K562 (cell line): ENCODE measurements around the gene TMC5. TPM values are rescaled to one million over a fixed set of nuclear protein-coding genes. Genes with fewer than 3 reads are reported as not detected.
A peak's percentile ranks its signal among the peaks of the same experiment; 100 is the strongest.

Experiments
- ATF1 ChIP-seq, 2 experiments: fragments of 450-650 bp in 1 of 2; IDR thresholded peaks; 2 replicates each; pipeline ENCODE4 v1.6.1; 2016; ENCODE audit warnings: missing compliant biosample characterization in 1 of 2, missing genetic modification characterization in 1 of 2
- BRCA1 ChIP-seq, 2 experiments: fragments of 450-650 bp in 1 of 2; sonication (generic) in 1 of 2; formaldehyde crosslinking in 1 of 2; IDR thresholded peaks; 2 replicates each; pipeline versions ENCODE4 v1.5.0 to v1.6.1; 2017 to 2020; ENCODE audit warnings: mild to moderate bottlenecking in 1 of 2, missing genetic modification reagents in 1 of 2
- CTCF ChIP-seq, 3 experiments: IDR thresholded peaks in 2 of 3; conservative IDR thresholded peaks in 1 of 3; 2 replicates each; pipeline ENCODE4 v1.5.1; 2011 to 2012; ENCODE audit warnings: low read length in 3 of 3, mild to moderate bottlenecking in 3 of 3, control low read depth in 2 of 3, improper control_type of control experiment in 1 of 3, inconsistent platforms in 1 of 3, low read depth in 1 of 3, mixed read lengths in 1 of 3, moderate library complexity in 1 of 3; ENCODE audit not compliant: insufficient read depth in 2 of 3
- ESRRB ChIP-seq: fragments of 250-450 bp; sonication (Bioruptor Pico); IDR thresholded peaks from 2 replicates; pipeline ENCODE4 v1.5.0; 2020; ENCODE audit warnings: mild to moderate bottlenecking, moderate library complexity, borderline replicate concordance
- FOXA1 ChIP-seq: fragments of 450-650 bp; IDR thresholded peaks from 2 replicates; pipeline ENCODE4 v1.6.1; 2016; ENCODE audit warnings: mild to moderate bottlenecking, borderline replicate concordance
- MED1 ChIP-seq: sonication (generic); formaldehyde crosslinking; IDR thresholded peaks from 2 replicates; pipeline ENCODE4 v1.8.1; 2023; ENCODE audit warnings: missing genetic modification reagents, borderline replicate concordance
- NCOA4 ChIP-seq: fragments of 450-650 bp; IDR thresholded peaks from 2 replicates; pipeline ENCODE4 v1.6.1; 2018; ENCODE audit warnings: mild to moderate bottlenecking; ENCODE audit not compliant: partially characterized antibody
- NFYB ChIP-seq: IDR thresholded peaks from 2 replicates; pipeline ENCODE4 v1.6.1; 2011; ENCODE audit warnings: mild to moderate bottlenecking, moderate library complexity; ENCODE audit not compliant: insufficient read length; ENCODE audit errors: extremely low read depth
- YY1 ChIP-seq, 3 experiments: IDR thresholded peaks; 2 replicates each; pipeline ENCODE4 v1.6.1; 2011; ENCODE audit warnings: low read length in 2 of 3, mild to moderate bottlenecking in 2 of 3, moderate library complexity in 2 of 3, borderline replicate concordance in 1 of 3, control low read depth in 1 of 3, low read depth in 1 of 3; ENCODE audit not compliant: insufficient read depth in 3 of 3, insufficient replicate concordance in 2 of 3, control insufficient read depth in 1 of 3, insufficient read length in 1 of 3; ENCODE audit errors: extremely low read depth in 1 of 3
- ZNF263 ChIP-seq: sonication (generic); formaldehyde crosslinking; IDR thresholded peaks from 2 replicates; pipeline ENCODE4 v1.8.0; 2022; ENCODE audit warnings: mild to moderate bottlenecking, missing genetic modification reagents, borderline replicate concordance
- ZNF644 ChIP-seq: fragments of 200-800 bp; sonication (Bioruptor generic); IDR thresholded peaks from 2 replicates; pipeline ENCODE4 v1.6.1; 2016; ENCODE audit warnings: low read depth, missing genetic modification characterization, missing compliant biosample characterization
- polyA plus RNA-seq, 8 experiments: library from polyadenylated mRNA; depleted of rRNA in 4 of 8; stranded (reverse) in 5 of 8; unstranded in 3 of 8; fragments of >200 nt; fragmentation: Nextera tagmentation in 2 of 8; fragmentation: Illumina TruSeq in 1 of 8; extraction: Ambion mirVana in 2 of 8; extraction: Trizol in 1 of 8; gene quantifications; 2 replicates each; pipeline versions ENCODE4 v1.2.1 to v1.2.3, GENCODE V29; 2011 to 2014; ENCODE audit warnings: inconsistent platforms in 1 of 8, missing spikeins in 1 of 8
- total RNA-seq, 7 experiments: library from RNA; depleted of rRNA in 6 of 7; stranded (reverse); fragments of >200 nt in 6 of 7; fragmentation: Illumina TruSeq in 2 of 7; extraction: Trizol in 2 of 7; gene quantifications; 2 replicates each; pipeline versions ENCODE4 v1.2.1 to v1.2.3, GENCODE V29; 2011 to 2021; ENCODE audit warnings: low replicate concordance in 1 of 7
- TF ChIP-seq, protein P1 (sequence below): sonication (generic); formaldehyde crosslinking; IDR thresholded peaks from 2 replicates; pipeline ENCODE4 v1.8.0; 2022; ENCODE audit warnings: missing genetic modification reagents, mild to moderate bottlenecking, borderline replicate concordance
- TF ChIP-seq, protein P2 (sequence below): sonication (generic); formaldehyde crosslinking; IDR thresholded peaks from 2 replicates; pipeline ENCODE4 v1.8.1; 2023; ENCODE audit warnings: mild to moderate bottlenecking, missing genetic modification reagents
- TF ChIP-seq, protein P3 (sequence below): fragments of 450-650 bp; formaldehyde crosslinking; IDR thresholded peaks from 2 replicates; pipeline ENCODE4 v1.4.0; 2022; ENCODE audit warnings: missing genetic modification characterization
- TF ChIP-seq, protein P4 (sequence below): fragments of 450-650 bp; formaldehyde crosslinking; IDR thresholded peaks from 2 replicates; pipeline ENCODE4 v1.4.0; 2020; ENCODE audit warnings: mild to moderate bottlenecking

The TMC5 gene
- total and polyA plus RNA-seq, 9 of the 15 experiments (the other 6 are each of a cell fraction or from before 2014, with no cell fraction given) = 0.83 to 2.6 (median 1.6) TPM

GRCh38 chr16:19521471-19522396 lies 104.1 kb downstream of the TMC5 start, which contains the start of gene GDE1 (continued):
- TF ChIP-seq ESRRB (CRISPR knock-in tag) = no peak
- TF ChIP-seq, protein P1, sequence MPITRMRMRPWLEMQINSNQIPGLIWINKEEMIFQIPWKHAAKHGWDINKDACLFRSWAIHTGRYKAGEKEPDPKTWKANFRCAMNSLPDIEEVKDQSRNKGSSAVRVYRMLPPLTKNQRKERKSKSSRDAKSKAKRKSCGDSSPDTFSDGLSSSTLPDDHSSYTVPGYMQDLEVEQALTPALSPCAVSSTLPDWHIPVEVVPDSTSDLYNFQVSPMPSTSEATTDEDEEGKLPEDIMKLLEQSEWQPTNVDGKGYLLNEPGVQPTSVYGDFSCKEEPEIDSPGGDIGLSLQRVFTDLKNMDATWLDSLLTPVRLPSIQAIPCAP (CRISPR knock-in tag) = no peak
- TF ChIP-seq MED1 (CRISPR knock-in tag) = no peak
- TF ChIP-seq NCOA4 = no peak
- TF ChIP-seq, protein P2, sequence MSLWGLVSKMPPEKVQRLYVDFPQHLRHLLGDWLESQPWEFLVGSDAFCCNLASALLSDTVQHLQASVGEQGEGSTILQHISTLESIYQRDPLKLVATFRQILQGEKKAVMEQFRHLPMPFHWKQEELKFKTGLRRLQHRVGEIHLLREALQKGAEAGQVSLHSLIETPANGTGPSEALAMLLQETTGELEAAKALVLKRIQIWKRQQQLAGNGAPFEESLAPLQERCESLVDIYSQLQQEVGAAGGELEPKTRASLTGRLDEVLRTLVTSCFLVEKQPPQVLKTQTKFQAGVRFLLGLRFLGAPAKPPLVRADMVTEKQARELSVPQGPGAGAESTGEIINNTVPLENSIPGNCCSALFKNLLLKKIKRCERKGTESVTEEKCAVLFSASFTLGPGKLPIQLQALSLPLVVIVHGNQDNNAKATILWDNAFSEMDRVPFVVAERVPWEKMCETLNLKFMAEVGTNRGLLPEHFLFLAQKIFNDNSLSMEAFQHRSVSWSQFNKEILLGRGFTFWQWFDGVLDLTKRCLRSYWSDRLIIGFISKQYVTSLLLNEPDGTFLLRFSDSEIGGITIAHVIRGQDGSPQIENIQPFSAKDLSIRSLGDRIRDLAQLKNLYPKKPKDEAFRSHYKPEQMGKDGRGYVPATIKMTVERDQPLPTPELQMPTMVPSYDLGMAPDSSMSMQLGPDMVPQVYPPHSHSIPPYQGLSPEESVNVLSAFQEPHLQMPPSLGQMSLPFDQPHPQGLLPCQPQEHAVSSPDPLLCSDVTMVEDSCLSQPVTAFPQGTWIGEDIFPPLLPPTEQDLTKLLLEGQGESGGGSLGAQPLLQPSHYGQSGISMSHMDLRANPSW (CRISPR knock-in tag) = no peak
- TF ChIP-seq, protein P3, sequence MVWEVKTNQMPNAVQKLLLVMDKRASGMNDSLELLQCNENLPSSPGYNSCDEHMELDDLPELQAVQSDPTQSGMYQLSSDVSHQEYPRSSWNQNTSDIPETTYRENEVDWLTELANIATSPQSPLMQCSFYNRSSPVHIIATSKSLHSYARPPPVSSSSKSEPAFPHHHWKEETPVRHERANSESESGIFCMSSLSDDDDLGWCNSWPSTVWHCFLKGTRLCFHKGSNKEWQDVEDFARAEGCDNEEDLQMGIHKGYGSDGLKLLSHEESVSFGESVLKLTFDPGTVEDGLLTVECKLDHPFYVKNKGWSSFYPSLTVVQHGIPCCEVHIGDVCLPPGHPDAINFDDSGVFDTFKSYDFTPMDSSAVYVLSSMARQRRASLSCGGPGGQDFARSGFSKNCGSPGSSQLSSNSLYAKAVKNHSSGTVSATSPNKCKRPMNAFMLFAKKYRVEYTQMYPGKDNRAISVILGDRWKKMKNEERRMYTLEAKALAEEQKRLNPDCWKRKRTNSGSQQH (CRISPR knock-in tag) = no peak
- TF ChIP-seq, protein P4, sequence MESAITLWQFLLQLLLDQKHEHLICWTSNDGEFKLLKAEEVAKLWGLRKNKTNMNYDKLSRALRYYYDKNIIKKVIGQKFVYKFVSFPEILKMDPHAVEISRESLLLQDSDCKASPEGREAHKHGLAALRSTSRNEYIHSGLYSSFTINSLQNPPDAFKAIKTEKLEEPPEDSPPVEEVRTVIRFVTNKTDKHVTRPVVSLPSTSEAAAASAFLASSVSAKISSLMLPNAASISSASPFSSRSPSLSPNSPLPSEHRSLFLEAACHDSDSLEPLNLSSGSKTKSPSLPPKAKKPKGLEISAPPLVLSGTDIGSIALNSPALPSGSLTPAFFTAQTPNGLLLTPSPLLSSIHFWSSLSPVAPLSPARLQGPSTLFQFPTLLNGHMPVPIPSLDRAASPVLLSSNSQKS (CRISPR knock-in tag) = no peak
- no peak for TF ChIP-seq ZNF644
- TF ChIP-seq ATF1 (CRISPR knock-in tag; IDR thresholded peaks at IDR 0.05) = no peak
- TF ChIP-seq ATF1 (tag; IDR thresholded peaks at IDR 0.05) = peak; percentile 77
- TF ChIP-seq NFYB = peak; percentile 30
- no peak for TF ChIP-seq BRCA1 (IDR thresholded peaks at IDR 0.05)
- no peak for TF ChIP-seq BRCA1 (CRISPR knock-in tag; IDR thresholded peaks at IDR 0.05)
- TF ChIP-seq CTCF (IDR thresholded peaks at IDR 0.05 in 2 of 3, conservative IDR thresholded peaks at IDR 0.05 in 1 of 3; ENCODE audit: insufficient read depth in 2 of 3, low read depth in 1 of 3, low read length in 3 of 3) = peak; percentile 56 to 59 (median 58); a peak in 5 of 6 replicates
- TF ChIP-seq ZNF263 (CRISPR knock-in tag) = peak; percentile 36; the same call in 1 of the 2 replicates
- no peak for TF ChIP-seq FOXA1
- peak; percentile 70 to 94 (median 89) for TF ChIP-seq YY1 (IDR thresholded peaks at IDR 0.05; ENCODE audit: borderline replicate concordance in 1 of 3, control insufficient read depth in 1 of 3, extremely low read depth in 1 of 3, insufficient read depth in 3 of 3, insufficient read length in 1 of 3, insufficient replicate concordance in 2 of 3, low read depth in 1 of 3, low read length in 2 of 3)
